GM21381 (cell line): ENCODE measurements around the gene TRIM22.
"Not testable (repeated sequence)": the region's sequence is repeated elsewhere in the genome, so short reads cannot be mapped to it uniquely, and the experiment has no call there.

Source experiments
- ATAC-seq: cut with Tn5 transposase; IDR thresholded peaks from one replicate; pipeline ENCODE4 v1.9.1; 2021; ENCODE audit warnings: mild to moderate bottlenecking, moderate library complexity; ENCODE audit not compliant: unreplicated experiment

The TRIM22 gene

GRCh38 chr11:5689551-5689983, at the start of gene TRIM22:
TRIM22 (plus strand) TSS chr11:5689790; CDS start chr11:5696233, 6,443 bp downstream.
- peak; percentile 74 for ATAC-seq

GRCh38 chr11:5639953-5640352, 49.6 kb upstream of the TRIM22 start:
- no peak for ATAC-seq

- ATAC-seq = no peak
Measured at GRCh38 chr11:5643585-5643984, 46.0 kb upstream of the TRIM22 start.

- ATAC-seq = no peak
Measured at GRCh38 chr11:5646139-5646538, 43.5 kb upstream of the TRIM22 start.

GRCh38 chr11:5655474-5655873, 34.1 kb upstream of the TRIM22 start:
- no peak for ATAC-seq

- ATAC-seq = not testable (repeated sequence)
Measured at GRCh38 chr11:5656956-5657355, 32.6 kb upstream of the TRIM22 start.

- ATAC-seq = no peak
Measured at GRCh38 chr11:5658318-5658717, 31.3 kb upstream of the TRIM22 start.

- no peak for ATAC-seq
Measured at GRCh38 chr11:5663511-5663910, 26.1 kb upstream of the TRIM22 start.

GRCh38 chr11:5665051-5665570, 24.5 kb upstream of the TRIM22 start:
- no peak for ATAC-seq

- ATAC-seq = no peak
Measured at GRCh38 chr11:5665746-5666401, 23.7 kb upstream of the TRIM22 start.

GRCh38 chr11:5666402-5666793, 23.2 kb upstream of the TRIM22 start:
- no peak for ATAC-seq

- no peak for ATAC-seq
Measured at GRCh38 chr11:5671831-5672230, 17.8 kb upstream of the TRIM22 start.

GRCh38 chr11:5674391-5674790, 15.2 kb upstream of the TRIM22 start:
- ATAC-seq = no peak

GRCh38 chr11:5679811-5680210, 9.8 kb upstream of the TRIM22 start:
- no peak for ATAC-seq

- ATAC-seq = not testable (repeated sequence)
Measured at GRCh38 chr11:5682890-5683441, 6.6 kb upstream of the TRIM22 start.

GRCh38 chr11:5683620-5684019, 6.0 kb upstream of the TRIM22 start:
- ATAC-seq = not testable (repeated sequence)

- peak; percentile 15 for ATAC-seq
Measured at GRCh38 chr11:5684036-5684645, 5.4 kb upstream of the TRIM22 start.

GRCh38 chr11:5684646-5685362, 4.8 kb upstream of the TRIM22 start, which contains the start of gene TRIM5:
TRIM5 (minus strand) TSS chr11:5685074; CDS start chr11:5680177, 4,897 bp downstream.
- ATAC-seq = peak; percentile 66

GRCh38 chr11:5686426-5686825, 3.2 kb upstream of the TRIM22 start:
- ATAC-seq = no peak

- ATAC-seq = no peak
Measured at GRCh38 chr11:5688482-5688881, 1.1 kb upstream of the TRIM22 start.

- ATAC-seq = no peak
Measured at GRCh38 chr11:5690216-5690615, 626 bp downstream of the TRIM22 start.
